HG02852 (cell line): ENCODE measurements around the gene FEZF1.
"Not testable (repeated sequence)": the region's sequence is repeated elsewhere in the genome, so short reads cannot be mapped to it uniquely, and the experiment has no call there.

Experiments
- ATAC-seq: cut with Tn5 transposase; IDR thresholded peaks from one replicate; pipeline ENCODE4 v1.9.1; 2021; ENCODE audit warnings: mild to moderate bottlenecking, moderate library complexity; ENCODE audit not compliant: unreplicated experiment

FEZF1 gene

DNA sequence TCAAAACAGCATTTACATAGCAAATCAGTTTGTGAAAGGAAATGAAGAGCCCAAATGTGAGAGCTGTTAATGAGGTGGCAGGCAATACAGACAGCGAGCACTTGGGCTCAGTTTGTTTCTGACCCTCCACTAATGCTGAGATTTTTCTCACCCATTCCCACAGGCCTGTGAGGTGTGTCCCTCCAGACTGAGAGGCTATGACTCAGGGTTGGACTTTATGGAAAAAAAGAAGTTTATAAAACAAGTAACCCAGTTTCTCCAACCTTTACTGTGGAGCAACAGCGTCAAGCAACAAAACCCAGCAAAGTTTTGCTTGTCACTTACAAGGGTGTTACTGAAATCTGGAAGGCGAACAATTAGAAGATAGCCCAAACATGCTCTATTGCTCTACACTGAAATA, 4.9 kb upstream of the FEZF1 start:
- ATAC-seq: no peak

DNA sequence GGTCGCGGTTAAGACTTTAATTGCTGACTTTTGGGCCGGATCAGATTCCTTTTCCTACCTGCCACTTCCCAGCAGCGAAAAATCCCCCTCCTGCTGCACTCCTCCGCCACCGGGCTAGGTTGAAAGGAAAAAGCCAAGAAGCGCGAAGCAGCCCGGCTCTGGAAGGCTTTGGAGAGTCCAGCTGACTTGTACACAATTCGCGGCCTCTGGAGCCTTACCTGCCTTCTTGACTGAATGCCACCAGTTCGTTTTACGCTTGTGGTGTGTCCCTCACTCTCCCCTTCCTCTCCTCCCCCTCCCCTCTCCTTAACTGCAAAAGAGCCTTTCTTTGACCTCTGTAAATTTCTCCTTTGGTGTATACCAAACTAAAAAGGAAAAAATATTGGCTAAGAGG, 2.7 kb upstream of the FEZF1 start:
- no peak for ATAC-seq

DNA sequence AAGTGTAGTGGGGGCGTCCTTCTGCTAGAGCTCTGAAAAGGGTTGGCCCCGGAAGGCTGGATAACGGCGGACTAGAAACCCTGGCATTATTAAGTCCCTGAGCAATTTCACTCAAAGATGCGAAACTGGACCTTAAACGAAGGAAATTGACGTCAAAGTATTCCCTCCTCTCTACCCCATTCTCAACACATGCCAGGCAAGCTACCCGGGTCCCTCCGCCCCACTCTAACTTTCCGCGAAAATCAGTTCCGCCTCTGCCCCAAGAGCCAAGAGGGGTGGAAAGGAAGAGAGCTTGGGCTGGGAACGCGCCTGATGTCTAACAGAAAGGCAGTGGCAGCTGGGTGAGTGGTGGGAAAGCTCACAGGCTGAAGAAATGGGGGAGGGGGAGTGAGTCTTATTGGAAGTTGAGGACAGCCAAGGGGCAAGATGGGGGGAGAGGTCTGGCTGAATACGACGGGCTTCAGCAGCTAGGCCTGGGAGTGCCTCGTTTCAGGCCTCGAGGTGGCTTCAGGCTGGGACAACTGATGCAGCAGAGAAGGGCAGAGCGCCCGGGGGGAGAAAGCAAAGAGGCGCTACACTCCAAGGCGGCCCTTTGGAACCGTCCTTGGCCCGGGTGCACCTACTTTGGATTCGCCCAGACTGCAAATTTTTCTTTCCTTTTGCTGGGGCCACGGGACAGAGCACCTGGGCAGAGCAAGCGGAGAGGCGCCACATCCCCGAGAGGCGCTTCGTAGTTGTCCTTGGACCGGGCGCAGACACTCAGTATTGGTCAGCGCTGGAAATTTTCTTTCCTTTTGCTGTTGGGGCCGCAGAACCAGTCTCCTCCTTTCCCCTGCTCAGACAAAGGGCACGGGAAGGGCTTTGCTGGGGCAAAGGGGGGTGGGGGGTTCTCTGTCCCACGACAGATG, 2.0 kb upstream of the FEZF1 start:
- ATAC-seq: no peak

DNA sequence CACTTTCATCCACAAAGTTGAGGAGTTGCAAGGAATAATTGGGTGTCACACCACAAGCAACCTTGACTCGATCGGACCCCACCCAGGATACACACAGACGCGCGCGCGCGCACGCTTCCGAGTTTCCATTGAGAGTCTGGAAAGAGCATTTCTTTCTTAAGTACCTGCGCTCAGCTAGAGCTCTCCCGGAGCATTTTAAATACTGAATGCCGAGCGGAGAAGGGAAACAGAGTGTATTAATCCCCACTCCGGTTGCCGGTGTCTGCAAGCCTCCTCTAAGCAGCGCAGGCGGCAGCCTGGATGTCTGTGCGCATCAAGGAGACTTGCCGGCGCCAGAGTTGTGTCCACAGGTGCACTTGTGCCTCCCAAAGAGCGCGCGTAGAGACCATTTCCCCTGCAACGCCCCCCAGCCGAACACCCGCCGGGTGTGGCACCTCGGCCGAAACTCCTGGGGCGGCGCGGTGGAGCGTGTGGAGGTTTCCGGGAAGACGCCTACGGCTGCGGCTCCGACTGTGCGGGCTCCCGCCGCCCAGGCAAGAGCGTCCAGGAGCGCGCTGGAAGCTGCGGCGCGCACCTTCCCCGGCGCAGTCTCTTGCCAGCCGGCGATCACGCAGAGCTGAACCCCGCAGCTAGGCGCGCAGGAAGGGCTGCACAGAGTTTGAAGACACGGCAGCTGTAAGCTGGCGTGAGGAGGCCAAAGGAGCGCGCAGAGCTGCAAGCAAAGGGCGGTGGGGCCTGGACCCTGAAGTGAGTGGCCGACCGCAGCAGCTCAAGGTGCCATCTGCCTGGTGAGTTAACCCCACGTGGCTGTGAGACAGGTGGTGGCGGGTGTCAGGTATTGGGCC, 1.1 kb upstream of the FEZF1 start:
- ATAC-seq: no peak

DNA sequence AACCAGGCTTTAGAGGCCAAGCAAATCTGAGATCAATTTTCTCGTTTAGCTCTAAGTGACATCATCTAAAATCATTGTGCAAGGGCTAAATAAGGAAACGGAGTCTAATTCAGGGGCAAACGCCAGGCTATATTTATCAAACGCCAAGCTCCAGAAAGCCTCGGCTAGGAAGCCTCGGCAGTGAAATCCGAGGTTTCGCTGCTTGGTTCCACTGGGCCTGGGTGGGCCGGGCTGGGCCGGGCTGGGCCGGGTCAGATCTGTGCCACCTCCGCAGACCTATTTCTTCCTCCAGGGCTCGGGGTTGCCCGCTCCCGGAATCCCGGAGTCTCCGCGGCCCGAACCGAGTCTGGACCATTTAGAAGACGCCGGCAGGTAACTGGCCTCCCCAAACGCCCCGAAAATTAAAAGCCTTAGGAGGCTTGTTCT, 459 bp upstream of the FEZF1 start:
- no peak for ATAC-seq

- ATAC-seq: no peak
Observed at GRCh38 chr7:122303531-122304318, 825 bp downstream of the FEZF1 start.

- no peak for ATAC-seq
Observed at GRCh38 chr7:122302761-122303530, 1.6 kb downstream of the FEZF1 start.

DNA sequence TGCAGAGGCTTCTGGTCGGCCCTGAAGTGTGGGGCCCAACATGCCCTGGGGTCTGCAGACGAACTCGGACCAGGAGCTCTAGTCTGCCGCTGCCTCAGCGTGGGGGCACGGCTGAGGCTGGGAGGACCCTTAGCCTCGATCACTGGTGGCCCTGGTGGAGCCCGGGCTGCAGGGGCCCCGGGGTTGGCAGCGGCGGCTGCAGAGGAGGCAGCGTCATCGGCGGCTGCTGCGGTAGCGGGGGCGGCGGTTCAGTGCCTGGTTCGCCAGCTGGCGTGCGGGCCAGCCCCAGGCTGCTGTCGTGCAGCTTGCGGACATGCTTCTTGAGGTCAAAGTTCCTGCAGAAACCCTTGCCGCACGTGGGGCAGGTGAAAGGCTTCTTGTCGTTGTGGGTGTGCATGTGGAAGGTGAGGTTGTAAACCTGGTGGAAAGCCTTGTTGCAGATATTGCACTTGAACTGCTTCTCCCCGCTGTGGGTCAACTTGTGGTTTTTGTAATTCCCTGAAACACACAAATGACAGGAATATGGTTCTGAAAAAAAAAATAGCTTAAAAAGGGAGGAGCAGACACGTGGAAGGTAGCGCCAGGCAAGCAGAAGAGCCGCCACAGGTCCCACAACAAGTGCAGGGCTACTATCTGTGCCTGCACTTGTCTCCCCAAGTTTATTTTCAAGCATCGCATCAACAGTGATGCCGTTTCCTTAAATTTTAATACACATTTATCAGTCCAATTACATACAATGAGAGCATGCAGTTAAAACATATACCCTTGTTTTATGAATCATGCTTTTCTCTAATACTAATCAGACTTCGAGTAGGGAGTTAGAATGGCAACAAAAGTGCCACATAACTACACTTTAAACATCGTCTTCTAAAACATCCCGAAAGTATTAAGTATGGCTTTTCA, 2.4 kb downstream of the FEZF1 start:
- ATAC-seq: no peak

- ATAC-seq: no peak
Observed at GRCh38 chr7:122300956-122301833, 3.4 kb downstream of the FEZF1 start.

DNA sequence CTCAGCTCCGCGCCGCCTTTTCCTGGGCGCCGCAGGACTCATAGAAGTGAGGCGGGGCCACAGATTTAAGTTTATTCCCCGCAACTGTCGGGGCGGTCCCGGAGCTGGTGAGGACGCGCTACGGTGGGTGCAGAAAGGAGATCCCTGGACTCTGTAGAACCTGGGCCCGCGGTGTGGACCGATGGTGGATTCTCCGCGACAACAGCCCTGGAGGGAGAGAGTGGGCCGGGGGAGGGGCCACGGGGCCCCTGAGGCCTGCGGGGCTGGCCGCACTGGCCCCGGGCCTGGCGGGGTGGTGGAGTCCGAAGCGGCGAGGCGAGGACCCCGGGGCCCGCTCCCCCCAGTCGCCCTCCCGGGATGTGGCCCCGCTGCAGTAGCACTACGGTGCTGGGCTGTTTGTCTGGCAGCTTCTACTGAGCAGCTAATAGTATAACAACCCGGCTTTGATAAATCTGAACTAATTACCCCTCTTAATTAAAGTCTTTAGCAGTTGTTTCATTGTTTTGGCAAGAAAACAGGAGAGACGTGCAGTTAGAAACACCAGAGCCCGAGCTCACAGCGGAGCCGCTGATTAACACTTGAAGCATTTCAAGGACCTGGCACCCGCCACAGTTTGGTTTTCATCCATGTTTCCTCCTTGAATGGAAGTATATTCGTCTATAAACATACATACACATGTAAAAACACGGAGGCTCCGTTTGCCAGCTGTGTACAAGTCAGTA, 4.2 kb downstream of the FEZF1 start:
- ATAC-seq: no peak

GRCh38 chr7:122299624-122300210, 4.8 kb downstream of the FEZF1 start:
- ATAC-seq: no peak

DNA sequence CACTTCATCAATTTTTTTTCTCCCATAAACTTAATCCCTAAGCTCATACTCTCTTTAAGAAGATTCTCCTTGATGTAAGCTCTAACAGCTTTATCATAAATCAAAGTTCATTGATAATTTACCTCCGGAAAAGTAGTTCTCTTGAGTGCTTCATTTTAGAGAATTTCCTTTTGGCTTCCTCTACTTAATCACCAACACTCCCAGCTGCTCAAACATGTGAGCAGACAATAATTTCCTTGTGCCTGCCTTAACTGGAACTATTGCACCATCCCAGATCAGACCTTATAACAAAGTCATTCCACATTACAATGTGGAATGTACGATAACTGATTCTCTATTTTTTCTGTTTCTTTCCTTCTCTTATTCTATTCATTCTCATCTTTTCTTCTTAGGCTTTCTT, 5.9 kb downstream of the FEZF1 start:
- ATAC-seq: no peak

- no peak for ATAC-seq
Observed at GRCh38 chr7:122298131-122298530, 6.4 kb downstream of the FEZF1 start.

GRCh38 chr7:122291189-122291588, 13.4 kb downstream of the FEZF1 start:
- ATAC-seq: no peak

DNA sequence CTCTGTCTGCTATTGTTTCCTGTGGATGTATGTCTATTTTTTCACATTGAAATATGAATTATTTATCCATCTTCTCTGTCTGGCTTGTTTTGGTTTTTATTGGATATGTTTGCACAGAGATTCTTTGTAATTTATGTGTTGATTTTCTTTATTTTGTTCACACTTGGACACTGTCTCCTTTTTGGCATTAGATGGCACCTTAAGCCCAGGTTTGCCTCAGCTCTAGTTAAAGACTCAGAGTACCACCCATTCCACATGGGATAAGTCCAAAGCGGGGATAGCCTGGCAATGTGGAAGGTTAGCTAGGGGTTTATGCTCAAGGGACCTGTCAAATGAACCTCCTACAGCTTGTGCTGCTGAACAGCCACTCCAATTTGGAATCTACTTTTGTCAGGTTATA, 14.1 kb downstream of the FEZF1 start:
- no peak for ATAC-seq

DNA sequence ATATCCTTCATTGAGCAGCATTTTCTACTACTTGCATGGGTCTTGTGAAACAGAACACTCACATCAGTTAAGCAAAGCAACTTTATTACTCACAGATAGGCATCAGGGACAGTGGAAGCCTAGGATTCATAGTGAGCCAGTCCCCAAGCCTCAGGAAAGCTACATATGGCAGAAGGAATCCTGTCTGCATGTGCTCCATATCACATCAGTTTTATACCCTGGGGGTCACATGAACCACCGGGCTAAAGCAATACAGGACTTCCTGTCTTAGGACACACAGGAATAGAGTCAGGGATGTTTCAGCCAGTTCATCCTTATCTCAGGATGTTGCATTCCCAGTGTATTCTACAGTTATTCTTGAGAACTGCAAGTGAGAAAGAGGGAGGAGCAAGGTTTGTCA, 15.1 kb downstream of the FEZF1 start:
- ATAC-seq: no peak

DNA sequence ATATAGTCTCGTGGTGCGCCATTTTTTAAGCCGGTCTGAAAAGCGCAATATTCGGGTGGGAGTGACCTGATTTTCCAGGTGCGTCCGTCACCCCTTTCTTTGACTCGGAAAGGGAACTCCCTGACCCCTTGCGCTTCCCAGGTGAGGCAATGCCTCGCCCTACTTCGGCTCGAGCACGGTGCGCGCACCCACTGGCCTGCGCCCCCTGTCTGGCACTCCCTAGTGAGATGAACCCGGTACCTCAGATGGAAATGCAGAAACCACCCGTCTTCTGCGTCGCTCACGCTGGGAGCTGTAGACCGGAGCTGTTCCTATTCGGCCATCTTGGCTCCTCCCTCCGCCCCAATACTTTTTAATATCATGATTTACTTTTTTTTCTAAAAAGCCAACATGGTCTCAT, 19.9 kb downstream of the FEZF1 start:
- not testable (repeated sequence) for ATAC-seq
